Natural killer cell (primary cell): ENCODE measurements around the gene PGAM4. TPM values are rescaled to one million over a fixed set of nuclear protein-coding genes. Genes with fewer than 3 reads are reported as not detected.
A peak's percentile ranks its signal among the peaks of the same experiment; 100 is the strongest.

Experiments used
- ATAC-seq, 3 donors: fragments of 150-1000 bp in 2 of 3; fragments of 200-7000 bp in 1 of 3; cut with Tn5 transposase; 1 replicate in 1 of 3; 2 replicates in 2 of 3; pipeline ENCODE4 v1.10.0; 2021; ENCODE audit warnings: mild to moderate bottlenecking in 2 of 3, moderate library complexity in 2 of 3
- DNase-seq, 2 donors: peaks; one replicate each; pipeline versions ENCODE4 v3.0.0 to v3.0.0-alpha.2; 2013 to 2021; ENCODE audit warnings: mixed read lengths in 1 of 2
- H3K27ac ChIP-seq: one replicate; pipeline ENCODE4 v1.5.1; 2013; ENCODE audit warnings: mild to moderate bottlenecking, low read length
- H3K27me3 ChIP-seq: one replicate; pipeline ENCODE4 v1.6.1; 2013; ENCODE audit warnings: low read length; ENCODE audit not compliant: control insufficient read depth, insufficient read depth
- H3K36me3 ChIP-seq: one replicate; pipeline ENCODE4 v1.6.1; 2013; ENCODE audit warnings: low read length; ENCODE audit not compliant: control insufficient read depth, insufficient read depth
- H3K4me1 ChIP-seq: one replicate; pipeline ENCODE4 v1.6.1; 2013; ENCODE audit warnings: low read length; ENCODE audit not compliant: control insufficient read depth, insufficient read depth
- H3K4me3 ChIP-seq: one replicate; pipeline ENCODE4 v1.5.1; 2013; ENCODE audit warnings: low read length
- H3K9me3 ChIP-seq: one replicate; pipeline ENCODE4 v1.6.1; 2013; ENCODE audit warnings: low read length; ENCODE audit not compliant: control insufficient read depth, insufficient read depth
- H3K27ac Mint-ChIP-seq, 2 donors: one replicate each; pipeline ENCODE4 v1.8.0; 2022; ENCODE audit warnings: mild to moderate bottlenecking in 2 of 2, mixed read lengths in 2 of 2, moderate library complexity in 1 of 2
- H3K27me3 Mint-ChIP-seq, 2 donors: one replicate each; pipeline ENCODE4 v1.8.0; 2022; ENCODE audit warnings: low read depth in 2 of 2, mixed read lengths in 2 of 2
- H3K36me3 Mint-ChIP-seq: one replicate; pipeline ENCODE4 v1.8.0; 2022; ENCODE audit warnings: mixed read lengths
- H3K4me1 Mint-ChIP-seq, 2 donors: one replicate each; pipeline ENCODE4 v1.8.0; 2022; ENCODE audit warnings: mixed read lengths in 2 of 2
- H3K4me3 Mint-ChIP-seq: one replicate; pipeline ENCODE4 v1.8.0; 2022; ENCODE audit warnings: mild to moderate bottlenecking, moderate library complexity, mixed read lengths
- H3K9me3 Mint-ChIP-seq, 2 donors: one replicate each; pipeline ENCODE4 v1.8.0; 2022; ENCODE audit warnings: mixed read lengths in 2 of 2
- WGBS: methylation state at CpG from one replicate; pipeline ENCODE4 v1.1.7; 2013; ENCODE audit warnings: missing lambda C conversion rate; ENCODE audit not compliant: insufficient coverage; 5-methylcytosine and 5-hydroxymethylcytosine counted together
- intact Hi-C: fragments of 100-400 bp; cut with micrococcal nuclease; formaldehyde crosslinking; loops from one replicate; pipeline ENCODE4 v1.14.2; 2022
- total RNA-seq, 4 donors: library from RNA; stranded (reverse); fragments of 120-200 nt in 1 of 4; gene quantifications; one replicate each; pipeline versions ENCODE4 v1.2.3 to v1.2.4, GENCODE V29; 2013 to 2022
- TF ChIP-seq, protein P1 (sequence below): fragments of 200-600 bp; IDR thresholded peaks from one replicate; pipeline ENCODE4 v1.8.0; 2022; ENCODE audit warnings: antibody characterized with exemption

The PGAM4 gene
- total RNA-seq, 3 donors from 2014 or later (not counting 1 experiment from before 2014, with no cell fraction given): not detected

DNA sequence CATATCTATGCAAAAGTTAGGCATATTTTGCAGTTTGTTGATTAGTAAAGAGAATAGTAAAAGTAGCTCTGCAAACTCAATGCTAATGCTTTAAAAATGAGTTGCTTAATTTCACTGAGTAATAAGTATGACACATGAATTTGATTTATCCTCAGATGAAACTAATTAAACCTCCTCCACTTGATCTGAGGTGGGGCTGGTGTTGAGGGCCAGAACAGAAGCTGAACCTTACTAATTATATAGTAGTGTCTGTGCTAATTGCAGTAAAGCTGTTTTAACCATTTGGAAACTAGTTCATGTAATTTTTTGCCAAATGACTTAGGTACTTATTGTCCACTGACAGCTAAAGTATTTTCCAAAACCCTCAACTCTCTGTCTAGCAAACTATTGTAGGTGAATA, 7.7 kb upstream of the PGAM4 start:
- H3K27ac Mint-ChIP-seq: no peak overlapping the region
- H3K27ac ChIP-seq: no peak overlapping the region
- H3K4me1 ChIP-seq: no peaks in the 10 kb centered on the region
- no peaks in the 10 kb centered on the region for H3K36me3 Mint-ChIP-seq
- ATAC-seq (no peak), DNase-seq (no peak)
- no peaks in the 10 kb centered on the region for H3K36me3 ChIP-seq
- H3K27me3 Mint-ChIP-seq: no peaks in the 10 kb centered on the region
- H3K9me3 ChIP-seq: no peaks in the 10 kb centered on the region
- no peaks in the 10 kb centered on the region for H3K4me1 Mint-ChIP-seq
- TF ChIP-seq, protein P1, sequence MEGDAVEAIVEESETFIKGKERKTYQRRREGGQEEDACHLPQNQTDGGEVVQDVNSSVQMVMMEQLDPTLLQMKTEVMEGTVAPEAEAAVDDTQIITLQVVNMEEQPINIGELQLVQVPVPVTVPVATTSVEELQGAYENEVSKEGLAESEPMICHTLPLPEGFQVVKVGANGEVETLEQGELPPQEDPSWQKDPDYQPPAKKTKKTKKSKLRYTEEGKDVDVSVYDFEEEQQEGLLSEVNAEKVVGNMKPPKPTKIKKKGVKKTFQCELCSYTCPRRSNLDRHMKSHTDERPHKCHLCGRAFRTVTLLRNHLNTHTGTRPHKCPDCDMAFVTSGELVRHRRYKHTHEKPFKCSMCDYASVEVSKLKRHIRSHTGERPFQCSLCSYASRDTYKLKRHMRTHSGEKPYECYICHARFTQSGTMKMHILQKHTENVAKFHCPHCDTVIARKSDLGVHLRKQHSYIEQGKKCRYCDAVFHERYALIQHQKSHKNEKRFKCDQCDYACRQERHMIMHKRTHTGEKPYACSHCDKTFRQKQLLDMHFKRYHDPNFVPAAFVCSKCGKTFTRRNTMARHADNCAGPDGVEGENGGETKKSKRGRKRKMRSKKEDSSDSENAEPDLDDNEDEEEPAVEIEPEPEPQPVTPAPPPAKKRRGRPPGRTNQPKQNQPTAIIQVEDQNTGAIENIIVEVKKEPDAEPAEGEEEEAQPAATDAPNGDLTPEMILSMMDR: no peak
- no peaks in the 10 kb centered on the region for H3K27me3 ChIP-seq
- H3K9me3 Mint-ChIP-seq: no peaks in the 10 kb centered on the region
- no peak overlapping the region for H3K4me3 ChIP-seq
- H3K4me3 Mint-ChIP-seq: no peak overlapping the region
- intact Hi-C loops: no loop called here

DNA sequence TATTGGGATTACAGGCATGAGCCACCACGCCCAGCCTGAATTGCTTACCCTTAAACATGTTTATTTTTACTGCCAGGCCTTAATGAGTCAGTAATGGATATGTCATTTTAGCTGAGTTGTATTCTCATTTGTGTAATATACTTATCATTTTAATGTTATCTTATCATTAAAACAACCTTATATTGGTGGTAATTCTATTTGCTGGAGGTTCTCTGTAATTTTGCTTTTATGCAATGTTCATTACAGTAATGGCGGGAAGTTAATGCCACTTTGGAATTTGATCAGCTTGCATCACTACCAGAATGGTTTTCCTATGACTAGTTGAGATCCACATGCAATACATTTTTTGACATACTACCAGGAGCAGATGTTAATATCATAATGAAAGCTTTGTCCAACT, 6.3 kb upstream of the PGAM4 start:
- no peaks in the 10 kb centered on the region for H3K9me3 Mint-ChIP-seq
- H3K4me3 Mint-ChIP-seq: no peak overlapping the region
- Histone ChIP-seq H3K36me3 (no peaks in the 10 kb centered on the region), H3K27me3 (no peaks in the 10 kb centered on the region), H3K27ac (no peak overlapping the region), H3K4me3 (no peak overlapping the region), H3K4me1 (no peaks in the 10 kb centered on the region), H3K9me3 (no peaks in the 10 kb centered on the region)
- no peaks in the 10 kb centered on the region for H3K27me3 Mint-ChIP-seq
- peaks cover 0 to 2% of the 10 kb centered on the region in 2 donors for H3K4me1 Mint-ChIP-seq
- H3K27ac Mint-ChIP-seq: no peak overlapping the region
- TF ChIP-seq, protein P1: no peak
- ATAC-seq (no peak), DNase-seq (no peak)
- 100% methylated on average over 1 of the region's 2 CpGs for WGBS
- no peaks in the 10 kb centered on the region for H3K36me3 Mint-ChIP-seq
- intact Hi-C loops: no loop called here

DNA sequence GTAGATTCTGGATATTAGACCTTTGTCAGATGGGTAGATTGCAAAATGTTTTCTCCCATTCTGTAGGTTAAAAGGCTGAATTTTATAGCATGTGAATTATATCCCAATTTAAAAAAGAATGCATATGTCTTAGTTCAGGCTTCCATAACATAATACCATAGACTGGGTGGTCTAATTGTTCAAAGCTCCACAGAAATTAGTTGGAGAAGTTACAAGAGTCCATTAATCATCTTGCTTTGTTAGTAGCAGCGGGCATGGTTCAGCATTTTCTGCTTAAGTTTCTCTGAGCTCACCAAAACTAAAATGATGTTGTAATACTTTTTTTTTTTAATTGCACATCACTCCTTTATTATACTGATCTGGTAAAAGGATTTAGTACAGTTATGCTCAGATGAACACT, 1.8 kb downstream of the PGAM4 start:
- no peaks in the 10 kb centered on the region for H3K36me3 Mint-ChIP-seq
- Histone ChIP-seq H3K36me3 (no peaks in the 10 kb centered on the region), H3K27ac (no peak overlapping the region), H3K4me1 (no peaks in the 10 kb centered on the region), H3K9me3 (no peaks in the 10 kb centered on the region), H3K4me3 (no peak overlapping the region), H3K27me3 (no peaks in the 10 kb centered on the region)
- no CpG with 5 or more reads among the region's 1 CpG for WGBS
- no peak overlapping the region for H3K4me3 Mint-ChIP-seq
- no peaks in the 10 kb centered on the region for H3K9me3 Mint-ChIP-seq
- TF ChIP-seq, protein P1: no peak
- H3K27me3 Mint-ChIP-seq: no peaks in the 10 kb centered on the region
- peak overlapping the region in 1 of 2 donors; percentile 5 for H3K27ac Mint-ChIP-seq
- intact Hi-C loops: no loop called here
- peaks cover 9 to 23% of the 10 kb centered on the region in 2 donors for H3K4me1 Mint-ChIP-seq
- ATAC-seq: no peak
- DNase-seq: no peak

DNA sequence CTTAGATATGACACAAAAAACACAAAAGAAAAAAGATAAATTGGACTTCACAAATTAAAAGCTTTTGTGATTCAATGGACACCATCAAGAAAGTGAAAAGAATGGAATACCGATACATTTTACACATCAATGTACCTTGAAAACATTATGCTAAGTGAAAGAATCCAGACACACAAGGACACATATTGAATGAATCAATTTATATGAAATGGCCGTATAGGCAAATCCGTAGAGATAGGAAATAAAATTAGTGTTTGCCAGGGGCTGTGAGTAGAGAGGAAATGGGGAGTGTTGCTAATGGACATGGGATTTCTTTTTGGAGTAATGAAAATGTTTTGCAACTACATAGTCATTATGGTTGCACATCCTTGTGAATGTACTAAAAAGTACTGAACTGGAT, 3.1 kb downstream of the PGAM4 start:
- DNase-seq (no peak), ATAC-seq (no peak)
- no peaks in the 10 kb centered on the region for H3K9me3 ChIP-seq
- WGBS: 100% methylated on average over 3 of the region's 3 CpGs
- Mint-ChIP-seq H3K36me3 (no peaks in the 10 kb centered on the region), H3K4me3 (no peak overlapping the region), H3K27me3 (no peaks in the 10 kb centered on the region), H3K9me3 (no peaks in the 10 kb centered on the region), H3K4me1 (peaks cover 21 to 35% of the 10 kb centered on the region in 2 donors), H3K27ac (no peak overlapping the region)
- intact Hi-C loops: no loop called here
- TF ChIP-seq, protein P1: no peak
- H3K36me3 ChIP-seq: no peaks in the 10 kb centered on the region
- H3K27ac ChIP-seq: no peak overlapping the region
- no peaks in the 10 kb centered on the region for H3K27me3 ChIP-seq
- no peak overlapping the region for H3K4me3 ChIP-seq
- peaks cover 7% of the 10 kb centered on the region for H3K4me1 ChIP-seq
